GM23338 (cell line): Measurements from ENCODE around the gene PRRT1. TPM values are rescaled to one million over a fixed set of nuclear protein-coding genes. Genes with fewer than 3 reads are reported as not detected.

ENCODE experiments used
- ATAC-seq: fragments of 200-7000 bp; cut with Tn5 transposase; 3 replicates; pipeline ENCODE4 v1.9.1; 2020
- DNase-seq: peaks from one replicate; pipeline ENCODE4 v3.0.0-alpha.2; 2015; ENCODE audit warnings: low spot score
- H2AFZ ChIP-seq: fragments of 200-600 bp; sonication (generic); 2 replicates; pipeline ENCODE4 v1.8.0; 2016; ENCODE audit warnings: antibody characterized with exemption, mild to moderate bottlenecking, moderate library complexity
- H3F3A ChIP-seq: fragments of 200-600 bp; sonication (generic); replicated peaks from 2 replicates; pipeline ENCODE4 v1.8.0; 2017; ENCODE audit warnings: antibody characterized with exemption, mixed run types, low read depth
- H3K27ac ChIP-seq: fragments of 200-600 bp; sonication (generic); 2 replicates; pipeline ENCODE4 v1.6.1; 2016; ENCODE audit warnings: low read depth
- H3K27me3 ChIP-seq: fragments of 200-600 bp; sonication (generic); 2 replicates; pipeline ENCODE4 v1.8.0; 2016; ENCODE audit warnings: mild to moderate bottlenecking, mixed run types, moderate library complexity; ENCODE audit not compliant: insufficient read depth
- H3K36me3 ChIP-seq: fragments of 200-600 bp; sonication (generic); 2 replicates; pipeline ENCODE4 v1.8.0; 2016; ENCODE audit warnings: mild to moderate bottlenecking; ENCODE audit not compliant: insufficient read depth
- H3K4me1 ChIP-seq: fragments of 200-600 bp; sonication (generic); 2 replicates; pipeline ENCODE4 v1.8.0; 2016; ENCODE audit warnings: mild to moderate bottlenecking, moderate library complexity; ENCODE audit not compliant: insufficient read depth
- H3K4me2 ChIP-seq: fragments of 200-600 bp; sonication (generic); 2 replicates; pipeline ENCODE4 v1.7.1; 2017; ENCODE audit warnings: mixed run types
- H3K4me3 ChIP-seq: fragments of 200-600 bp; sonication (generic); 2 replicates; pipeline ENCODE4 v1.6.1; 2016; ENCODE audit warnings: mixed run types
- H3K79me2 ChIP-seq: fragments of 200-600 bp; sonication (generic); replicated peaks from 2 replicates; pipeline ENCODE4 v1.8.0; 2017; ENCODE audit warnings: mild to moderate bottlenecking; ENCODE audit not compliant: insufficient read depth
- H3K9me2 ChIP-seq: fragments of 200-600 bp; sonication (generic); 2 replicates; pipeline ENCODE4 v1.8.0; 2017; ENCODE audit not compliant: insufficient read depth
- H4K20me1 ChIP-seq: fragments of 200-600 bp; sonication (generic); replicated peaks from 2 replicates; pipeline ENCODE4 v1.8.0; 2017; ENCODE audit warnings: mild to moderate bottlenecking; ENCODE audit not compliant: insufficient read depth
- H3K27ac Mint-ChIP-seq: 2 replicates; pipeline ENCODE4 v1.8.0; 2020; ENCODE audit warnings: inconsistent platforms, mild to moderate bottlenecking, moderate library complexity, mixed read lengths
- H3K27me3 Mint-ChIP-seq: 3 replicates; pipeline ENCODE4 v1.8.0; 2022; ENCODE audit warnings: low read depth, mild to moderate bottlenecking, moderate library complexity, mixed read lengths, inconsistent platforms; ENCODE audit not compliant: insufficient read depth, poor library complexity
- H3K36me3 Mint-ChIP-seq: 3 replicates; pipeline ENCODE4 v1.8.0; 2021; ENCODE audit warnings: low read depth, mild to moderate bottlenecking, inconsistent platforms, moderate library complexity, mixed read lengths
- H3K4me1 Mint-ChIP-seq: 3 replicates; pipeline ENCODE4 v1.8.0; 2020; ENCODE audit warnings: mild to moderate bottlenecking, inconsistent platforms, mixed read lengths
- H3K4me3 Mint-ChIP-seq: 3 replicates; pipeline ENCODE4 v1.8.0; 2021; ENCODE audit warnings: moderate library complexity, mild to moderate bottlenecking, inconsistent platforms, mixed read lengths
- H3K9me3 Mint-ChIP-seq: 3 replicates; pipeline ENCODE4 v1.8.0; 2020; ENCODE audit warnings: moderate library complexity, mild to moderate bottlenecking, inconsistent platforms, mixed read lengths
- CREB1 ChIP-seq: fragments of 250-450 bp; sonication (Bioruptor Pico); IDR thresholded peaks from 2 replicates; pipeline ENCODE4 v1.5.0; 2020; ENCODE audit warnings: low read depth, mild to moderate bottlenecking, moderate library complexity
- EZH2 ChIP-seq: fragments of 200-600 bp; sonication (generic); IDR thresholded peaks from one replicate; pipeline ENCODE4 v1.8.0; 2017; ENCODE audit warnings: antibody characterized with exemption, mild to moderate bottlenecking, low read depth; ENCODE audit not compliant: unreplicated experiment
- JUNB ChIP-seq: IDR thresholded peaks from one replicate; pipeline ENCODE4 v1.6.1; 2016; ENCODE audit warnings: antibody characterized with exemption; ENCODE audit not compliant: unreplicated experiment
- NANOG ChIP-seq: IDR thresholded peaks from 2 replicates; pipeline ENCODE4 v1.6.1; 2016; ENCODE audit warnings: antibody characterized with exemption, borderline replicate concordance
- POLR2AphosphoS5 ChIP-seq: IDR thresholded peaks from 2 replicates; pipeline ENCODE4 v1.6.1; 2016; ENCODE audit warnings: antibody characterized with exemption, low read depth
- ZNF114 ChIP-seq: fragments of 250-450 bp; sonication (Bioruptor Pico); IDR thresholded peaks from 2 replicates; pipeline ENCODE4 v1.5.0; 2020; ENCODE audit warnings: mild to moderate bottlenecking, moderate library complexity
- ZNF331 ChIP-seq: fragments of 250-450 bp; sonication (Bioruptor Pico); IDR thresholded peaks from 2 replicates; pipeline ENCODE4 v1.5.0; 2020; ENCODE audit warnings: low read depth, mild to moderate bottlenecking, moderate library complexity
- ZNF462 ChIP-seq: fragments of 250-450 bp; sonication (Bioruptor Pico); IDR thresholded peaks from 2 replicates; pipeline ENCODE4 v1.5.0; 2020; ENCODE audit warnings: mild to moderate bottlenecking, moderate library complexity
- polyA plus RNA-seq: library from polyadenylated mRNA; unstranded; fragments of >200 nt; fragmentation: Nextera tagmentation; extraction: Ambion mirVana; gene quantifications from 2 replicates; pipeline ENCODE4 v1.2.1, GENCODE V29; 2016
- total RNA-seq: library from RNA; depleted of rRNA; stranded (reverse); fragments of >200 nt; shearing (Covaris generic); gene quantifications from 2 replicates; pipeline ENCODE4 v1.2.3, GENCODE V29; 2014
- TF ChIP-seq, protein P1 (sequence below): IDR thresholded peaks from one replicate; pipeline ENCODE4 v1.6.1; 2018; ENCODE audit warnings: antibody characterized with exemption; ENCODE audit not compliant: unreplicated experiment

Gene PRRT1
- total and polyA plus RNA-seq, 2 experiments from 2014 or later, result 2.7 TPM; not detected in 1

GRCh38 chr6:32183483-32184083 is 31.8 kb upstream of the PRRT1 start (continued):
- TF ChIP-seq, protein P1, sequence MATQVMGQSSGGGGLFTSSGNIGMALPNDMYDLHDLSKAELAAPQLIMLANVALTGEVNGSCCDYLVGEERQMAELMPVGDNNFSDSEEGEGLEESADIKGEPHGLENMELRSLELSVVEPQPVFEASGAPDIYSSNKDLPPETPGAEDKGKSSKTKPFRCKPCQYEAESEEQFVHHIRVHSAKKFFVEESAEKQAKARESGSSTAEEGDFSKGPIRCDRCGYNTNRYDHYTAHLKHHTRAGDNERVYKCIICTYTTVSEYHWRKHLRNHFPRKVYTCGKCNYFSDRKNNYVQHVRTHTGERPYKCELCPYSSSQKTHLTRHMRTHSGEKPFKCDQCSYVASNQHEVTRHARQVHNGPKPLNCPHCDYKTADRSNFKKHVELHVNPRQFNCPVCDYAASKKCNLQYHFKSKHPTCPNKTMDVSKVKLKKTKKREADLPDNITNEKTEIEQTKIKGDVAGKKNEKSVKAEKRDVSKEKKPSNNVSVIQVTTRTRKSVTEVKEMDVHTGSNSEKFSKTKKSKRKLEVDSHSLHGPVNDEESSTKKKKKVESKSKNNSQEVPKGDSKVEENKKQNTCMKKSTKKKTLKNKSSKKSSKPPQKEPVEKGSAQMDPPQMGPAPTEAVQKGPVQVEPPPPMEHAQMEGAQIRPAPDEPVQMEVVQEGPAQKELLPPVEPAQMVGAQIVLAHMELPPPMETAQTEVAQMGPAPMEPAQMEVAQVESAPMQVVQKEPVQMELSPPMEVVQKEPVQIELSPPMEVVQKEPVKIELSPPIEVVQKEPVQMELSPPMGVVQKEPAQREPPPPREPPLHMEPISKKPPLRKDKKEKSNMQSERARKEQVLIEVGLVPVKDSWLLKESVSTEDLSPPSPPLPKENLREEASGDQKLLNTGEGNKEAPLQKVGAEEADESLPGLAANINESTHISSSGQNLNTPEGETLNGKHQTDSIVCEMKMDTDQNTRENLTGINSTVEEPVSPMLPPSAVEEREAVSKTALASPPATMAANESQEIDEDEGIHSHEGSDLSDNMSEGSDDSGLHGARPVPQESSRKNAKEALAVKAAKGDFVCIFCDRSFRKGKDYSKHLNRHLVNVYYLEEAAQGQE, result no peak
- TF ChIP-seq JUNB (no peak), NANOG (no peak), POLR2AphosphoS5 (no peak)

DNA sequence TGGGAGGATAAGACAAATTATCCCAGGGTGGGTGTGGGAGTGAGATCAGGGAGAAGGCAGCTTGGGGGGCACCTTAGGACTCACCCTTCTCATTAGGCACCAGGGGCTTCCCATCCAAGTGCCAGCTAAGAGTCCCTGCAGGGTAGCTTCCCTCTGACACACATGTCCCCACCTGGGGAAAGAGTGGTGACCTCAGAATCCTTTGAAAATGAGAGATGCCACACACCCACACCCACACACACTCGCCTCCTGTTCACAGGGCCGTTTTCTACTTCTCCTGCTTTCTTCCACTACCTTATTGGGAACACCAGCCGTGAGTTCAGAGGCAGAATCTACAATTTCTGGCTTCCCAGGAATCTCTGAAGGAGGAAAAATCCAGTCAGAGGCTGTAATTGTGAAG is 31.3 kb upstream of the PRRT1 start:
- Mint-ChIP-seq H3K27ac (no peak overlapping the region), H3K4me1 (peaks cover 38% of the 10 kb centered on the region), H3K36me3 (peaks cover 71% of the 10 kb centered on the region), H3K4me3 (no peak overlapping the region), H3K9me3 (no peaks in the 10 kb centered on the region), H3K27me3 (peaks cover 17% of the 10 kb centered on the region)
- H3K4me3 ChIP-seq, result no peak overlapping the region
- peaks cover 9% of the 10 kb centered on the region; the same call in 1 of the 2 replicates for H3K4me1 ChIP-seq
- DNase-seq, result no peak
- no peak overlapping the region for H3K27ac ChIP-seq
- H2AFZ ChIP-seq, result no peak overlapping the region
- no peaks in the 10 kb centered on the region for H3K9me2 ChIP-seq
- H3F3A ChIP-seq, result peaks cover 13% of the 10 kb centered on the region
- H3K79me2 ChIP-seq, result peaks cover 13% of the 10 kb centered on the region
- H3K36me3 ChIP-seq, result peaks cover 5% of the 10 kb centered on the region
- H4K20me1 ChIP-seq, result no peaks in the 10 kb centered on the region
- H3K27me3 ChIP-seq, result no peaks in the 10 kb centered on the region
- no peak overlapping the region for H3K4me2 ChIP-seq
- ATAC-seq, result no peak
- no peak for TF ChIP-seq EZH2
- TF ChIP-seq ZNF462 (CRISPR knock-in tag), result no peak
- TF ChIP-seq CREB1 (CRISPR knock-in tag), result no peak
- no peak for TF ChIP-seq ZNF331 (CRISPR knock-in tag)
- TF ChIP-seq JUNB, result no peak
- no peak for TF ChIP-seq ZNF114 (CRISPR knock-in tag)
- TF ChIP-seq, protein P1, result no peak
- TF ChIP-seq POLR2AphosphoS5, result no peak
